ENCODE measurements around the gene AP1AR.
"Not testable (repeated sequence)": the region's sequence is repeated elsewhere in the genome, so short reads cannot be mapped to it uniquely, and the experiment has no call there.

Gene AP1AR

DNA sequence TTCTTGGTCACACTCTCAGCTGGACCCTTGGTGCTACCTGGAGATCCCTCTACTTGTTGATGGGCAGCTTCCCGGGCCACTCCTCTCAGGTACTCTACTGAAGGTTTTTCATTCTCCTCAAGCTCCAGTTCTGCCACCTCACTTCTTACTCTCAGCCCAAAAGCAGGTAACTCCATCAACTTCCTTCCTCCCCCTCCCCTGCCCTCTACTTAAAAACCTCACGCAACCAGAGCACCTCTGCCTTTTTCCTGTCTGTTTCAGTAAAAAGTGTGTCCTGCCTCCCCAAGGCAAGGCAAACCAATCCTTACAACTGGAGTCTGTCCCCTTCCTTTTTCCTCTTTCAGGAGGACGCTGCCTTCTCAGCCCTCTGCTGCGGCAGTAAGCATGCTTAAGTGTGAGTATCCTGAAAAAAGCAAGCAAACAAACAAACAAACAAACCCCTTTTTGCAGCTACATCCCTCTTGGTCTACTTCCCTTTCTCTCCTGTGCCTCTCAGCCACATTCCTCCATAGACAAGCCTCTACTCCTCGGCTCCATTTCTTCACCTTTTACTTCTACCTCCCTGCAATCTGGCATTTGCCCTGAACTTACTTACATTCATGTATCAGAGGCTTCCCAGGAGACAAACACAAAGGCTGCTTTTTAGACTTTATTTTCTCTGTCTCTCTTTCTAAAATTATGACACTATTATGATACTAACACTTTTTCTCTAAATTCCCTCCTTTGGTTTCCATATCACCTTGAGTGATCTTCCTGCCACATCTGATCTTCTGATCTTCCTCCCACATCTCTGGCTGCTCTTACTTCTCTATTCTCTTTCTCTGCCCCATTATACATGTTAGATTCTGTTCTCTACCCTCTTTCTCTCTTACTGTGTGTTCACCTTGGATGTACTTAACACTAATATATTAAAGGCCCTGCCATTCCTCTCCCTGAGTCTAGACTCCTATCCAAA lies 71.0 kb downstream of the AP1AR start:
- Histone ChIP-seq H3K4me1 (ENCODE audit: insufficient read depth, low read length, severe bottlenecking) (peaks cover 17% of the 10 kb centered on the region), H3K4me2 (ENCODE audit: low read length) (no peak overlapping the region; the same call in 1 of the 2 replicates), H3K4me3 (ENCODE audit: low read depth, low read length, poor library complexity, severe bottlenecking) (no peak overlapping the region), H3K36me3 (ENCODE audit: insufficient read depth, low read length) (no peaks in the 10 kb centered on the region), H3K27me3 (ENCODE audit: insufficient read depth, low read length) (no peaks in the 10 kb centered on the region), H2AFZ (ENCODE audit: low read length) (no peak overlapping the region), H3K9me3 (ENCODE audit: low read length) (no peaks in the 10 kb centered on the region), H3K27ac (ENCODE audit: low read depth, low read length, poor library complexity, severe bottlenecking) (peak overlapping the region; percentile 26), H4K20me1 (ENCODE audit: insufficient read depth, low read length) (no peaks in the 10 kb centered on the region), H3K79me2 (ENCODE audit: insufficient read depth, low read length) (no peaks in the 10 kb centered on the region), H3F3A (ENCODE audit: insufficient read depth, low read length) (no peaks in the 10 kb centered on the region), H3K9ac (ENCODE audit: low read length) (no peak overlapping the region), H3K9me2 (ENCODE audit: low read depth, low read length) (no peaks in the 10 kb centered on the region)
- TF ChIP-seq EZH2 (IDR thresholded peaks at IDR 0.05; ENCODE audit: borderline replicate concordance, low read length), result no peak
- TF ChIP-seq, protein P1, sequence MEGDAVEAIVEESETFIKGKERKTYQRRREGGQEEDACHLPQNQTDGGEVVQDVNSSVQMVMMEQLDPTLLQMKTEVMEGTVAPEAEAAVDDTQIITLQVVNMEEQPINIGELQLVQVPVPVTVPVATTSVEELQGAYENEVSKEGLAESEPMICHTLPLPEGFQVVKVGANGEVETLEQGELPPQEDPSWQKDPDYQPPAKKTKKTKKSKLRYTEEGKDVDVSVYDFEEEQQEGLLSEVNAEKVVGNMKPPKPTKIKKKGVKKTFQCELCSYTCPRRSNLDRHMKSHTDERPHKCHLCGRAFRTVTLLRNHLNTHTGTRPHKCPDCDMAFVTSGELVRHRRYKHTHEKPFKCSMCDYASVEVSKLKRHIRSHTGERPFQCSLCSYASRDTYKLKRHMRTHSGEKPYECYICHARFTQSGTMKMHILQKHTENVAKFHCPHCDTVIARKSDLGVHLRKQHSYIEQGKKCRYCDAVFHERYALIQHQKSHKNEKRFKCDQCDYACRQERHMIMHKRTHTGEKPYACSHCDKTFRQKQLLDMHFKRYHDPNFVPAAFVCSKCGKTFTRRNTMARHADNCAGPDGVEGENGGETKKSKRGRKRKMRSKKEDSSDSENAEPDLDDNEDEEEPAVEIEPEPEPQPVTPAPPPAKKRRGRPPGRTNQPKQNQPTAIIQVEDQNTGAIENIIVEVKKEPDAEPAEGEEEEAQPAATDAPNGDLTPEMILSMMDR (IDR thresholded peaks at IDR 0.05; ENCODE audit: low read length), result no peak

DNA sequence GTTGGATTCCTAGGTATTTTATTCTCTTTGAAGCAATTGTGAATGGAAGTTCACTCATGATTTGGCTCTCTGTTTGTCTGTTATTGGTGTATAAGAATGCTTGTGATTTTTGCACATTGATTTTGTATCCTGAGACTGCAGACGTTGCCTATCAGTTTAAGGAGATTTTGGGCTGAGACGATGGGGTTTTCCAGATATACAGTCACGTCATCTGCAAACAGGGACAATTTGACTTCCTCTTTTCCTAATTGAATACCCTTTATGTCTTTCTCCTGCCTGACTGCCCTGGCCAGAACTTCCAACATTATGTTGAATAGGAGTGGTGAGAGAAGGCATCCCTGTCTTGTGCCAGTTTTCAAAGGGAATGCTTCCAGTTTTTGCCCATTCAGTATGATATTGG lies 73.9 kb downstream of the AP1AR start:
- not testable (repeated sequence) for H3K4me3 ChIP-seq (ENCODE audit: low read depth, low read length, poor library complexity, severe bottlenecking); H3K9me2 ChIP-seq (ENCODE audit: low read depth, low read length); H3K9me3 ChIP-seq (ENCODE audit: low read length); H3K79me2 ChIP-seq (ENCODE audit: insufficient read depth, low read length); H2AFZ ChIP-seq (ENCODE audit: low read length); H4K20me1 ChIP-seq (ENCODE audit: insufficient read depth, low read length); H3K27ac ChIP-seq (ENCODE audit: low read depth, low read length, poor library complexity, severe bottlenecking); H3K9ac ChIP-seq (ENCODE audit: low read length); H3K4me2 ChIP-seq (ENCODE audit: low read length); H3K27me3 ChIP-seq (ENCODE audit: insufficient read depth, low read length); H3K36me3 ChIP-seq (ENCODE audit: insufficient read depth, low read length); H3F3A ChIP-seq (ENCODE audit: insufficient read depth, low read length)
- peaks cover 23% of the 10 kb centered on the region for H3K4me1 ChIP-seq (ENCODE audit: insufficient read depth, low read length, severe bottlenecking)

DNA sequence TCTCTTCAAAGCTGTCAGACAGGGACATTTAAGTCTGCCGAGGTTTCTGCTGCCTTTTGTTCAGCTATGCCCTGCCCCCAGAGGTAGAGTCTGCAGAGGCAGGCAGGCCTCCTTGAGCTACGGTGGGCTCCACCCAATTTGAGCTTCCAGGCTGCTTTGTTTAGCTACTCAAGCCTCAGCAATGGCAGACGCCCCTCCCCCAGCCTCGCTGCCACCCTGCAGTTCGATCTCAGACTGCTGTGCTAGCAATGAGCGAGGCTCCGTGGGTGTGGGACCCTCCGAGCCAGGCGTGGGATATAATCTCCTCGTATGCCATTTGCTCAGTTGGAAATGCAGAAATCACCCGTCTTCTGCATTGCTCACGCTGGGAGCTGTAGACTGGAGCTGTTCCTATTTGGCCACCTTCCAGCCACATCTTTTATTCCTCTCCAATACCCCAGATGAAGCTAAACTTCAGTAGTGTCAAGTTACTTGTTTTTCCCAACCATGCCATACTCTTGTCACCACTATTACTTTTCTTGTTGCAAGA lies 77.7 kb downstream of the AP1AR start:
- H3K4me3 ChIP-seq (ENCODE audit: low read depth, low read length, poor library complexity, severe bottlenecking); H3K79me2 ChIP-seq (ENCODE audit: insufficient read depth, low read length); H3K9me2 ChIP-seq (ENCODE audit: low read depth, low read length); H3K9me3 ChIP-seq (ENCODE audit: low read length); H3K27ac ChIP-seq (ENCODE audit: low read depth, low read length, poor library complexity, severe bottlenecking); H3K9ac ChIP-seq (ENCODE audit: low read length); H3K36me3 ChIP-seq (ENCODE audit: insufficient read depth, low read length); H3F3A ChIP-seq (ENCODE audit: insufficient read depth, low read length); H2AFZ ChIP-seq (ENCODE audit: low read length); H4K20me1 ChIP-seq (ENCODE audit: insufficient read depth, low read length); H3K27me3 ChIP-seq (ENCODE audit: insufficient read depth, low read length): not testable (repeated sequence)
- Histone ChIP-seq H3K4me2 (ENCODE audit: low read length) (peak overlapping the region; percentile 0; the same call in 1 of the 2 replicates), H3K4me1 (ENCODE audit: insufficient read depth, low read length, severe bottlenecking) (peaks cover 31% of the 10 kb centered on the region)

DNA sequence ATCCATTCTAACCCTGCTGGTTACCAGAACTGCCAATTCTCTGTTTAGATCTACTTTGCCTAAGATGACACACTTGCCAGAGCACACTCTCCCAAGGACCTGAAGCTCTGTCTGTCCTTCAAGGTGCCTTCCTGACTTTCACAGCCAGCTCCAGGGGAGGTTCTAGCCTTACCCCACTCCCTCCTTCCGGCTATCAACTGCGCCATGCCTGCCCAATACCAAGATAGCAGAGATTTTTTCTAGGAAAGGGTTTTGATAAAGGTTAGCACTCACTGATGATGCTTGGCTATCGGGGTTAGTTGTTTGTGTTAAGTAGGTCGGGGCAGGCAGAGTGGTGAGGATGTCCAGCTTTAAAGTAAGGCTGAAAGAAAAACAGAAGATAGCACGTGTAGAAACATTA lies 79.9 kb downstream of the AP1AR start:
- H3K4me1 ChIP-seq (ENCODE audit: insufficient read depth, low read length, severe bottlenecking), result peaks cover 31% of the 10 kb centered on the region
- H3F3A ChIP-seq (ENCODE audit: insufficient read depth, low read length), result no peaks in the 10 kb centered on the region
- H3K4me2 ChIP-seq (ENCODE audit: low read length), result peak overlapping the region; percentile 40; the same call in 1 of the 2 replicates
- H3K79me2 ChIP-seq (ENCODE audit: insufficient read depth, low read length), result no peaks in the 10 kb centered on the region
- H4K20me1 ChIP-seq (ENCODE audit: insufficient read depth, low read length), result no peaks in the 10 kb centered on the region
- H3K27me3 ChIP-seq (ENCODE audit: insufficient read depth, low read length), result no peaks in the 10 kb centered on the region
- no peaks in the 10 kb centered on the region for H3K9me3 ChIP-seq (ENCODE audit: low read length)
- H3K4me3 ChIP-seq (ENCODE audit: low read depth, low read length, poor library complexity, severe bottlenecking), result no peak overlapping the region
- no peaks in the 10 kb centered on the region for H3K36me3 ChIP-seq (ENCODE audit: insufficient read depth, low read length)
- H3K27ac ChIP-seq (ENCODE audit: low read depth, low read length, poor library complexity, severe bottlenecking), result peak overlapping the region; percentile 72
- no peak for TF ChIP-seq EZH2 (IDR thresholded peaks at IDR 0.05; ENCODE audit: borderline replicate concordance, low read length)
- TF ChIP-seq, protein P1 (IDR thresholded peaks at IDR 0.05; ENCODE audit: low read length), result no peak
- H3K9me2 ChIP-seq (ENCODE audit: low read depth, low read length), result no peaks in the 10 kb centered on the region
- peak overlapping the region; percentile 7; the same call in 1 of the 2 replicates for H3K9ac ChIP-seq (ENCODE audit: low read length)
- peak overlapping the region; percentile 46; the same call in 1 of the 2 replicates for H2AFZ ChIP-seq (ENCODE audit: low read length)

Measured in OCI-LY1 (cell line).